SJSA1 (cell line): ENCODE results near the gene CLTA. TPM values are rescaled to one million over a fixed set of nuclear protein-coding genes. Genes with fewer than 3 reads are reported as not detected.
"Not testable (repeated sequence)": the region's sequence is repeated elsewhere in the genome, so short reads cannot be mapped to it uniquely, and the experiment has no call there.

Experiments
- DNase-seq, 2 experiments: peaks; one replicate each; pipeline ENCODE4 v3.0.0-alpha.2; 2015 to 2020; ENCODE audit warnings: low spot score in 2 of 2, low read depth in 1 of 2
- H3K27ac ChIP-seq: fragments of 250-450 bp; sonication (Bioruptor Pico); 2 replicates; pipeline ENCODE4 v1.5.1; 2020; ENCODE audit warnings: mild to moderate bottlenecking, moderate library complexity
- H3K27me3 ChIP-seq: fragments of 250-450 bp; sonication (Bioruptor Pico); replicated peaks from 2 replicates; pipeline ENCODE4 v1.5.1; 2020; ENCODE audit warnings: mild to moderate bottlenecking, moderate library complexity
- H3K36me3 ChIP-seq: fragments of 250-450 bp; sonication (Bioruptor Pico); 2 replicates; pipeline ENCODE4 v1.5.1; 2020; ENCODE audit warnings: mild to moderate bottlenecking
- H3K4me1 ChIP-seq: fragments of 250-450 bp; sonication (Bioruptor Pico); replicated peaks from 2 replicates; pipeline ENCODE4 v1.6.1; 2021; ENCODE audit warnings: mild to moderate bottlenecking
- H3K4me3 ChIP-seq: fragments of 250-450 bp; sonication (Bioruptor Pico); 2 replicates; pipeline ENCODE4 v1.5.1; 2020; ENCODE audit warnings: mild to moderate bottlenecking
- H3K9me3 ChIP-seq: fragments of 250-450 bp; sonication (Bioruptor Pico); replicated peaks from 2 replicates; pipeline ENCODE4 v1.5.1; 2020; ENCODE audit warnings: mild to moderate bottlenecking
- total RNA-seq: library from RNA; depleted of rRNA; stranded (reverse); fragments of >200 nt; shearing (Covaris generic); gene quantifications from 2 replicates; pipeline ENCODE4 v1.2.3, GENCODE V29; 2014

Gene CLTA
- total RNA-seq, 1 experiment from 2014 or later = 248 TPM

- H3K9me3 ChIP-seq = no peaks in the 10 kb centered on the region
- H3K27me3 ChIP-seq = no peaks in the 10 kb centered on the region
- DNase-seq = peak; percentile 47 to 49
- peak overlapping the region; percentile 48 for H3K27ac ChIP-seq
- no peak overlapping the region for H3K4me3 ChIP-seq
- peaks cover 17% of the 10 kb centered on the region for H3K4me1 ChIP-seq
- no peaks in the 10 kb centered on the region for H3K36me3 ChIP-seq
Measured at GRCh38 chr9:36163049-36163785, 27.5 kb upstream of the CLTA start.

- no peak overlapping the region for H3K4me3 ChIP-seq
- H3K4me1 ChIP-seq = peaks cover 17% of the 10 kb centered on the region
- no peaks in the 10 kb centered on the region for H3K27me3 ChIP-seq
- H3K36me3 ChIP-seq = no peaks in the 10 kb centered on the region
- DNase-seq = no peak
- no peak overlapping the region; the same call in 1 of the 2 replicates for H3K27ac ChIP-seq
- H3K9me3 ChIP-seq = no peaks in the 10 kb centered on the region
Measured at GRCh38 chr9:36163786-36164170, 26.9 kb upstream of the CLTA start.

GRCh38 chr9:36164372-36164771 is 26.3 kb upstream of the CLTA start:
- Histone ChIP-seq H3K4me1 (peaks cover 17% of the 10 kb centered on the region), H3K36me3 (no peaks in the 10 kb centered on the region), H3K27me3 (no peaks in the 10 kb centered on the region)

GRCh38 chr9:36164989-36165388 is 25.7 kb upstream of the CLTA start:
- Histone ChIP-seq H3K27me3 (no peaks in the 10 kb centered on the region), H3K4me3 (no peak overlapping the region), H3K4me1 (peaks cover 17% of the 10 kb centered on the region), H3K27ac (no peak overlapping the region), H3K36me3 (no peaks in the 10 kb centered on the region), H3K9me3 (no peaks in the 10 kb centered on the region)
- DNase-seq = no peak

More at GRCh38 chr9:36164372-36164771, 26.3 kb upstream of the CLTA start:
- no peak overlapping the region for H3K27ac ChIP-seq
- H3K9me3 ChIP-seq = no peaks in the 10 kb centered on the region
- H3K4me3 ChIP-seq = no peak overlapping the region
- no peak for DNase-seq

- Histone ChIP-seq H3K27me3 (no peaks in the 10 kb centered on the region), H3K4me3 (peak overlapping the region; percentile 44), H3K4me1 (peaks cover 17% of the 10 kb centered on the region), H3K27ac (peak overlapping the region; percentile 58), H3K36me3 (no peaks in the 10 kb centered on the region), H3K9me3 (no peaks in the 10 kb centered on the region)
- no peak for DNase-seq
Measured at GRCh38 chr9:36165826-36166167, 24.9 kb upstream of the CLTA start.

GRCh38 chr9:36166168-36166927 is 24.4 kb upstream of the CLTA start:
- Histone ChIP-seq H3K4me1 (peaks cover 17% of the 10 kb centered on the region), H3K36me3 (no peaks in the 10 kb centered on the region), H3K4me3 (peak overlapping the region; percentile 44), H3K9me3 (no peaks in the 10 kb centered on the region), H3K27ac (peak overlapping the region; percentile 58), H3K27me3 (no peaks in the 10 kb centered on the region)
- DNase-seq = peak; percentile 67 to 80

GRCh38 chr9:36169166-36169565 is 21.6 kb upstream of the CLTA start, which contains the start of gene CCIN:
Gene CCIN, plus strand, starts transcription at chr9:36169388. Its CDS starts 115 bp downstream, at chr9:36169503.
- Histone ChIP-seq H3K4me3 (no peak within 1 kb of the TSS), H3K27me3 (no peaks in the 10 kb centered on the region), H3K9me3 (no peaks in the 10 kb centered on the region), H3K36me3 (no peaks in the 10 kb centered on the region), H3K27ac (no peak within 1 kb of the TSS), H3K4me1 (peaks cover 4% of the 10 kb centered on the region; the same call in 1 of the 2 replicates)
- DNase-seq = no peak

GRCh38 chr9:36169708-36170107 is 21.0 kb upstream of the CLTA start:
- Histone ChIP-seq H3K27ac (no peak overlapping the region), H3K4me3 (no peak overlapping the region), H3K9me3 (no peaks in the 10 kb centered on the region), H3K27me3 (no peaks in the 10 kb centered on the region), H3K36me3 (no peaks in the 10 kb centered on the region), H3K4me1 (peaks cover 4% of the 10 kb centered on the region; the same call in 1 of the 2 replicates)
- DNase-seq = no peak

- no peak for DNase-seq
Measured at GRCh38 chr9:36170531-36170930, 20.2 kb upstream of the CLTA start.

GRCh38 chr9:36173861-36174260 is 16.9 kb upstream of the CLTA start:
- no peak overlapping the region for H3K4me3 ChIP-seq

More at GRCh38 chr9:36170531-36170930, 20.2 kb upstream of the CLTA start:
- H3K27ac ChIP-seq = no peak overlapping the region
- no peaks in the 10 kb centered on the region; the same call in 1 of the 2 replicates for H3K4me1 ChIP-seq
- no peaks in the 10 kb centered on the region for H3K9me3 ChIP-seq
- H3K27me3 ChIP-seq = no peaks in the 10 kb centered on the region
- no peak overlapping the region for H3K4me3 ChIP-seq
- no peaks in the 10 kb centered on the region for H3K36me3 ChIP-seq

GRCh38 chr9:36174271-36174670 is 16.4 kb upstream of the CLTA start:
- Histone ChIP-seq H3K36me3 (no peaks in the 10 kb centered on the region), H3K4me1 (no peaks in the 10 kb centered on the region), H3K9me3 (no peaks in the 10 kb centered on the region), H3K27me3 (no peaks in the 10 kb centered on the region), H3K4me3 (no peak overlapping the region), H3K27ac (no peak overlapping the region)
- DNase-seq = no peak

More at GRCh38 chr9:36173861-36174260, 16.9 kb upstream of the CLTA start:
- Histone ChIP-seq H3K9me3 (no peaks in the 10 kb centered on the region), H3K36me3 (no peaks in the 10 kb centered on the region), H3K4me1 (no peaks in the 10 kb centered on the region), H3K27ac (no peak overlapping the region), H3K27me3 (no peaks in the 10 kb centered on the region)
- DNase-seq = no peak

GRCh38 chr9:36174731-36175130 is 16.0 kb upstream of the CLTA start:
- H3K9me3 ChIP-seq = no peaks in the 10 kb centered on the region
- no peaks in the 10 kb centered on the region for H3K36me3 ChIP-seq
- no peak overlapping the region for H3K4me3 ChIP-seq
- H3K27me3 ChIP-seq = no peaks in the 10 kb centered on the region
- H3K27ac ChIP-seq = no peak overlapping the region
- no peaks in the 10 kb centered on the region for H3K4me1 ChIP-seq
- DNase-seq = no peak

- H3K9me3 ChIP-seq, H3K27ac ChIP-seq, H3K36me3 ChIP-seq, H3K27me3 ChIP-seq, H3K4me1 ChIP-seq, H3K4me3 ChIP-seq, DNase-seq: not testable (repeated sequence)
Measured at GRCh38 chr9:36175209-36175608, 15.5 kb upstream of the CLTA start.

- H3K9me3 ChIP-seq, H3K4me3 ChIP-seq, H3K4me1 ChIP-seq, H3K36me3 ChIP-seq, DNase-seq, H3K27ac ChIP-seq, H3K27me3 ChIP-seq: not testable (repeated sequence)
Measured at GRCh38 chr9:36176496-36176895, 14.2 kb upstream of the CLTA start.
